ENCODE measurements around the gene SLC25A25.
A peak's percentile ranks its signal among the peaks of the same experiment; 100 is the strongest.

The SLC25A25 gene

GRCh38 chr9:128077847-128078503 lies 9.9 kb downstream of the SLC25A25 start:
- TF ChIP-seq CTCF (IDR thresholded peaks at IDR 0.05; ENCODE audit: insufficient read depth, low read depth, low read length, missing control alignments) = no peak
- no peak for DNase-seq (ENCODE audit: low read depth)
- H3K4me3 ChIP-seq (ENCODE audit: low read length) = no peak overlapping the region

DNA sequence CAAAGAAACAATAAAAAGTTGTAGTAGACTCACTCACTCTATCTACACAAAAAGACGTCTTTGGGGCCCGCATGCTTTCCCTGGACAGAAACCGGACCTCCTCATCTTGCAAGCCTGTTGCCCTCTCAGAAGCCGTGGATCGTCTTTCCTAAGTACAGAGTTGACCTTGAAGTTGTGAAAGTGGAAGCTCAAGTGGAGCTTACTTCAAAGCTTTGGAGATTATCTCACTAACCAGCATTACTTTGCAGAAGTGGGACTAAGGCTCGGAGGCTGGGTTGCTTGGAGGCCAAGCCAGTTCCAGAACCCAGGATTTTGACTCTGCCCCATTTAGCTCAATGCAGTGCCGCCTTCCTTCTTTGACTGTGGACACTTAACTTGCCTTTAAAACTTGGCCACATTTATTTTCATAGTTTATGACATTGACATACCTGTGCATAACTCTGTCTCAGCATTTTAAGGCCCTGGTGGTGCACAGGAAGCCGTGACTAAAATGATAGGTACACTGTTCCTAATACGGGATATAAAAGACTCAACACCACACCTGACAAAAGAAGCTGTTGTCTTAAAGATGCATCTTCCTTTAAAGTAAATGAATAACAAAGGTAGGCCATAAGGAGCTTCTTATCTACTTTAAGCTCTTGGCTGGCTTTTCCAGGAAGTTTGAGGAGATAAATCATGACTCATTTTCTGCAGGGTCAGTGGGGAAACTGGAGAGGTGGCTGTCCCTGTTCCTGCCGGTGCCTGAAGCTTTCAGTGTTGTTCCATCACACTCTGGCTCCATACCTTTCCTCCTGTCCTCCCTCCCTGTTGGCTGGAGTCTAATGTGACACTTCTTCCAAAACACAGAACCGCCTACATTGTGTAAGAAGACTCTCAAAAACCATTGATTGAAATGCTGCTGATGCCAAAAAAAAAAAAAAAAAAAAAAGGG lies 10.7 kb downstream of the SLC25A25 start:
- TF ChIP-seq CTCF (IDR thresholded peaks at IDR 0.05; ENCODE audit: insufficient read depth, low read depth, low read length, missing control alignments) = no peak
- H3K4me3 ChIP-seq (ENCODE audit: low read length) = no peak overlapping the region
- DNase-seq (ENCODE audit: low read depth) = peak; percentile 68

DNA sequence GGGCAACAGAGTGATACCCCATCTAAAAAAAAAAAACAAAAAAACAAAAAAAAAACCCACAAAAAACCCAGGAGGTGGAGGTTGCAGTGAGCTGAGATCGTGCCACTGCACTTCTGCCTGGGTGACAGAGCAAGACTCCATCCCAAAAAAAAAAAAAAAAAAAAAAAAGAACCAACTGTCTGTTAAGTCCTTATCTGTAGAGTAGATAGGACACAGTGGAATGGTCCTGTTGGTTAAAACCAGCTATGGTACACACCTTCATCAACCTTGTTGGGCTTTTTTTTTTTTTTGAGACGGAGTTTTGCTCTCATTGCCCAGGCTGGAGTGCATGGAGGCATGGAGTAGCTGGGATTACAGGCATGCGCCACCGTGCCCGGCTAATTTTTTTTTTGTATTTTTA lies 12.2 kb downstream of the SLC25A25 start:
- TF ChIP-seq CTCF (IDR thresholded peaks at IDR 0.05; ENCODE audit: insufficient read depth, low read depth, low read length, missing control alignments) = no peak
- no peak for DNase-seq (ENCODE audit: low read depth)
- no peak overlapping the region for H3K4me3 ChIP-seq (ENCODE audit: low read length)

GRCh38 chr9:128081056-128081455 lies 13.0 kb downstream of the SLC25A25 start:
- H3K4me3 ChIP-seq (ENCODE audit: low read length) = no peak overlapping the region
- no peak for DNase-seq (ENCODE audit: low read depth)
- TF ChIP-seq CTCF (IDR thresholded peaks at IDR 0.05; ENCODE audit: insufficient read depth, low read depth, low read length, missing control alignments) = no peak

- peak; percentile 94 for DNase-seq (ENCODE audit: low read depth)
- TF ChIP-seq CTCF (IDR thresholded peaks at IDR 0.05; ENCODE audit: insufficient read depth, low read depth, low read length, missing control alignments) = no peak
Measured at GRCh38 chr9:128082151-128082550, 14.1 kb downstream of the SLC25A25 start.

GRCh38 chr9:128084746-128085145 lies 16.7 kb downstream of the SLC25A25 start:
- H3K4me3 ChIP-seq (ENCODE audit: low read length) = no peak overlapping the region
- no peak for DNase-seq (ENCODE audit: low read depth)
- TF ChIP-seq CTCF (IDR thresholded peaks at IDR 0.05; ENCODE audit: insufficient read depth, low read depth, low read length, missing control alignments) = no peak

More at GRCh38 chr9:128082151-128082550, 14.1 kb downstream of the SLC25A25 start:
- no peak overlapping the region for H3K4me3 ChIP-seq (ENCODE audit: low read length)
